H9 (cell line): ENCODE measurements around the gene PNPLA2. TPM values are rescaled to one million over a fixed set of nuclear protein-coding genes. Genes with fewer than 3 reads are reported as not detected.
A peak's percentile ranks its signal among the peaks of the same experiment; 100 is the strongest.

Source experiments
- DNase-seq: peaks from one replicate; pipeline ENCODE4 v3.0.0-alpha.2; 2017
- H2AFZ ChIP-seq: one replicate; pipeline ENCODE4 v1.6.1; 2013; ENCODE audit warnings: mild to moderate bottlenecking, low read length, control low read depth, moderate library complexity
- H2AK5ac ChIP-seq: 2 replicates; pipeline ENCODE4 v1.6.1; 2013; ENCODE audit warnings: low read length, control low read depth, mixed read lengths; ENCODE audit not compliant: insufficient read length
- H2BK120ac ChIP-seq: one replicate; pipeline ENCODE4 v1.6.1; 2013; ENCODE audit warnings: low read depth, mild to moderate bottlenecking, low read length, control low read depth, inconsistent platforms; ENCODE audit not compliant: poor library complexity, severe bottlenecking
- H2BK12ac ChIP-seq: 2 replicates; pipeline ENCODE4 v1.6.1; 2013; ENCODE audit warnings: low read length, control low read depth, mixed read lengths, low read depth; ENCODE audit not compliant: insufficient read length
- H2BK15ac ChIP-seq: 2 replicates; pipeline ENCODE4 v1.6.1; 2013; ENCODE audit warnings: low read depth, low read length, control low read depth
- H2BK20ac ChIP-seq: one replicate; pipeline ENCODE4 v1.6.1; 2013; ENCODE audit warnings: low read depth, mild to moderate bottlenecking, low read length, control low read depth, inconsistent platforms; ENCODE audit not compliant: poor library complexity, severe bottlenecking
- H2BK5ac ChIP-seq: 2 replicates; pipeline ENCODE4 v1.6.1; 2013; ENCODE audit warnings: low read length, control low read depth, mixed read lengths; ENCODE audit not compliant: insufficient read length
- H3K14ac ChIP-seq: 2 replicates; pipeline ENCODE4 v1.6.1; 2013; ENCODE audit warnings: low read length, control low read depth; ENCODE audit not compliant: insufficient read depth
- H3K18ac ChIP-seq: 2 replicates; pipeline ENCODE4 v1.6.1; 2013; ENCODE audit warnings: low read depth, mild to moderate bottlenecking, mixed read lengths, low read length, control low read depth; ENCODE audit not compliant: insufficient read length
- H3K23ac ChIP-seq: 2 replicates; pipeline ENCODE4 v1.6.1; 2013; ENCODE audit warnings: low read length, control low read depth, mixed read lengths, low read depth; ENCODE audit not compliant: insufficient read length
- H3K23me2 ChIP-seq: 2 replicates; pipeline ENCODE4 v1.6.1; 2013; ENCODE audit warnings: low read depth, mild to moderate bottlenecking, mixed read lengths, low read length, control low read depth; ENCODE audit not compliant: insufficient read length, poor library complexity, severe bottlenecking
- H3K27ac ChIP-seq: 2 replicates; pipeline ENCODE4 v1.5.1; 2013; ENCODE audit warnings: low read length, control low read depth, mixed read lengths, low read depth; ENCODE audit not compliant: insufficient read length
- H3K27me3 ChIP-seq: 2 replicates; pipeline ENCODE4 v1.6.1; 2013; ENCODE audit warnings: low read length, control low read depth, inconsistent platforms; ENCODE audit not compliant: insufficient read depth
- H3K4ac ChIP-seq: 2 replicates; pipeline ENCODE4 v1.6.1; 2013; ENCODE audit warnings: low read depth, mild to moderate bottlenecking, control low read depth, inconsistent platforms, low read length, moderate library complexity
- H3K4me1 ChIP-seq: 2 replicates; pipeline ENCODE4 v1.6.1; 2013; ENCODE audit warnings: low read length, control low read depth, inconsistent platforms; ENCODE audit not compliant: insufficient read depth
- H3K4me2 ChIP-seq: 2 replicates; pipeline ENCODE4 v1.6.1; 2013; ENCODE audit warnings: low read length, control low read depth, mixed read lengths; ENCODE audit not compliant: insufficient read length, insufficient read depth
- H3K56ac ChIP-seq: 2 replicates; pipeline ENCODE4 v1.6.1; 2013; ENCODE audit warnings: low read depth, mild to moderate bottlenecking, mixed read lengths, low read length, control low read depth; ENCODE audit not compliant: insufficient read length
- H3K79me1 ChIP-seq: 2 replicates; pipeline ENCODE4 v1.6.1; 2013; ENCODE audit warnings: low read depth, mild to moderate bottlenecking, moderate library complexity, low read length, control low read depth, inconsistent platforms; ENCODE audit not compliant: insufficient read depth, poor library complexity, severe bottlenecking
- H3K79me2 ChIP-seq: 2 replicates; pipeline ENCODE4 v1.6.1; 2013; ENCODE audit warnings: low read length, control low read depth, inconsistent platforms; ENCODE audit not compliant: insufficient read depth
- H3K9ac ChIP-seq: 2 replicates; pipeline ENCODE4 v1.6.1; 2013; ENCODE audit warnings: low read length, control low read depth, mixed read lengths; ENCODE audit not compliant: insufficient read length; ENCODE audit errors: extremely low read depth
- H3K9me3 ChIP-seq: one replicate; pipeline ENCODE4 v1.6.1; 2013; ENCODE audit warnings: low read depth, low read length, inconsistent platforms; ENCODE audit not compliant: control insufficient read depth
- H3T11ph ChIP-seq: one replicate; pipeline ENCODE4 v1.6.1; 2013; ENCODE audit warnings: mild to moderate bottlenecking, low read length, control low read depth, inconsistent platforms
- H4K20me1 ChIP-seq: one replicate; pipeline ENCODE4 v1.6.1; 2013; ENCODE audit not compliant: control insufficient read depth, insufficient read length, insufficient read depth
- H4K5ac ChIP-seq: 2 replicates; pipeline ENCODE4 v1.6.1; 2013; ENCODE audit warnings: low read depth, mild to moderate bottlenecking, mixed read lengths, low read length, control low read depth; ENCODE audit not compliant: insufficient read length
- H4K8ac ChIP-seq: replicated peaks from 2 replicates; pipeline ENCODE4 v1.6.1; 2013; ENCODE audit warnings: low read length, control low read depth, mixed read lengths, low read depth; ENCODE audit not compliant: insufficient read length
- H4K91ac ChIP-seq: 2 replicates; pipeline ENCODE4 v1.6.1; 2013; ENCODE audit warnings: low read depth, mild to moderate bottlenecking, moderate library complexity, mixed read lengths, low read length, control low read depth; ENCODE audit not compliant: insufficient read length
- H3K27ac Mint-ChIP-seq, 3 experiments: 2 replicates in 2 of 3; 3 replicates in 1 of 3; pipeline ENCODE4 v1.8.0; 2020 to 2021; ENCODE audit warnings: mixed read lengths in 3 of 3, mild to moderate bottlenecking in 1 of 3, moderate library complexity in 1 of 3
- H3K27me3 Mint-ChIP-seq: 2 replicates; pipeline ENCODE4 v1.8.0; 2021; ENCODE audit warnings: low read depth, mild to moderate bottlenecking, moderate library complexity, mixed read lengths
- H3K36me3 Mint-ChIP-seq, 3 experiments: 2 replicates in 2 of 3; 3 replicates in 1 of 3; pipeline ENCODE4 v1.8.0; 2020 to 2021; ENCODE audit warnings: low read depth in 3 of 3, mixed read lengths in 3 of 3; ENCODE audit not compliant: insufficient read depth in 1 of 3
- H3K4me1 Mint-ChIP-seq, 2 experiments: 2 replicates each; pipeline ENCODE4 v1.8.0; 2020; ENCODE audit warnings: mixed read lengths in 2 of 2
- H3K4me3 Mint-ChIP-seq, 2 experiments: 2 replicates in 1 of 2; 3 replicates in 1 of 2; pipeline ENCODE4 v1.8.0; 2020 to 2021; ENCODE audit warnings: mild to moderate bottlenecking in 2 of 2, mixed read lengths in 2 of 2, moderate library complexity in 1 of 2
- H3K9me3 Mint-ChIP-seq, 2 experiments: 2 replicates in 1 of 2; 3 replicates in 1 of 2; pipeline ENCODE4 v1.8.0; 2020; ENCODE audit warnings: mild to moderate bottlenecking in 2 of 2, mixed read lengths in 2 of 2, moderate library complexity in 1 of 2
- WGBS: extraction: QIAGEN DNeasy Blood & Tissue Kit; methylation state at CpG from one replicate; pipeline ENCODE4 v1.1.7; 2013; ENCODE audit warnings: missing lambda C conversion rate, low lambda C conversion rate, mixed read lengths; ENCODE audit not compliant: insufficient read length; ENCODE audit errors: extremely low coverage; 5-methylcytosine and 5-hydroxymethylcytosine counted together
- total RNA-seq: library from RNA; stranded (reverse); gene quantifications from 2 replicates; pipeline ENCODE4 v1.2.1, GENCODE V29; 2021
- TF ChIP-seq, protein P1 (sequence below): fragments of 200-600 bp; sonication (generic); conservative IDR thresholded peaks from 3 replicates; pipeline ENCODE4 v1.8.0; 2021; ENCODE audit warnings: antibody characterized with exemption, mild to moderate bottlenecking

PNPLA2 gene
- total RNA-seq, 1 experiment from 2014 or later = 67.3 TPM

DNA sequence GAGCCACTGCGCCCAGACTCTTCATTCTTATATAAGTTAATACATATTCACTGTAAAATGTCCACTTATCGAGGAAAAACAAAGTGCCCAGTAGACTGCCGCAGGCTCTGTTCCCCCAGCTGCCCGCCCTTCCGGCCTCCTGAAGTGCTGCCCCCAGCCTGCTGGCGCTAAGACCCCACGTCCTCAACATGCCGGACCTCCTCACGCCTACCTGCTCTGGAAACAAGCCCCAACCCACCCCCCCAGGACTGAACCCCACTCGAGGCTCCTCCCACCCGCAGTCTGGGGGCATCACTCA lies 42.5 kb upstream of the PNPLA2 start:
- Histone ChIP-seq H3K23ac (no peak overlapping the region), H3K27me3 (no peaks in the 10 kb centered on the region), H2AFZ (no peak overlapping the region), H3K4me2 (peak overlapping the region; percentile 78), H2BK120ac (no peak overlapping the region), H2BK5ac (no peak overlapping the region), H3K56ac (no peak overlapping the region), H4K5ac (no peak overlapping the region), H3K27ac (no peak overlapping the region), H3T11ph (no peak overlapping the region), H3K79me2 (peaks cover 4% of the 10 kb centered on the region; the same call in 1 of the 2 replicates), H3K79me1 (peaks cover 12% of the 10 kb centered on the region), H2BK15ac (no peak overlapping the region), H3K18ac (no peak overlapping the region), H3K9me3 (no peaks in the 10 kb centered on the region), H3K4me1 (no peaks in the 10 kb centered on the region; the same call in 1 of the 2 replicates), H2BK20ac (no peak overlapping the region), H2BK12ac (no peak overlapping the region), H3K9ac (peak overlapping the region; percentile 55), H3K4ac (no peak overlapping the region), H4K20me1 (no peaks in the 10 kb centered on the region), H3K14ac (no peak overlapping the region; the same call in 1 of the 2 replicates), H4K8ac (no peak overlapping the region), H3K23me2 (peaks cover 17% of the 10 kb centered on the region), H4K91ac (no peak overlapping the region), H2AK5ac (no peak overlapping the region)
- WGBS = no CpG with 5 or more reads among the region's 11 CpGs
- H3K36me3 Mint-ChIP-seq = peaks cover 4 to 20% (median 13%) of the 10 kb centered on the region in 3 experiments; a peak in 6 of 7 replicates
- H3K4me1 Mint-ChIP-seq = peaks cover 17 to 25% of the 10 kb centered on the region in 2 experiments
- H3K9me3 Mint-ChIP-seq = no peaks in the 10 kb centered on the region
- H3K27me3 Mint-ChIP-seq = no peaks in the 10 kb centered on the region
- H3K27ac Mint-ChIP-seq = peak overlapping the region; percentile 53 to 88 (median 59); a peak in 6 of 7 replicates
- peak overlapping the region; percentile 82 to 91 for H3K4me3 Mint-ChIP-seq
- TF ChIP-seq, protein P1, sequence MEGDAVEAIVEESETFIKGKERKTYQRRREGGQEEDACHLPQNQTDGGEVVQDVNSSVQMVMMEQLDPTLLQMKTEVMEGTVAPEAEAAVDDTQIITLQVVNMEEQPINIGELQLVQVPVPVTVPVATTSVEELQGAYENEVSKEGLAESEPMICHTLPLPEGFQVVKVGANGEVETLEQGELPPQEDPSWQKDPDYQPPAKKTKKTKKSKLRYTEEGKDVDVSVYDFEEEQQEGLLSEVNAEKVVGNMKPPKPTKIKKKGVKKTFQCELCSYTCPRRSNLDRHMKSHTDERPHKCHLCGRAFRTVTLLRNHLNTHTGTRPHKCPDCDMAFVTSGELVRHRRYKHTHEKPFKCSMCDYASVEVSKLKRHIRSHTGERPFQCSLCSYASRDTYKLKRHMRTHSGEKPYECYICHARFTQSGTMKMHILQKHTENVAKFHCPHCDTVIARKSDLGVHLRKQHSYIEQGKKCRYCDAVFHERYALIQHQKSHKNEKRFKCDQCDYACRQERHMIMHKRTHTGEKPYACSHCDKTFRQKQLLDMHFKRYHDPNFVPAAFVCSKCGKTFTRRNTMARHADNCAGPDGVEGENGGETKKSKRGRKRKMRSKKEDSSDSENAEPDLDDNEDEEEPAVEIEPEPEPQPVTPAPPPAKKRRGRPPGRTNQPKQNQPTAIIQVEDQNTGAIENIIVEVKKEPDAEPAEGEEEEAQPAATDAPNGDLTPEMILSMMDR = no peak
- no peak for DNase-seq
